Midbrain (tissue), 1 donor: ENCODE measurements around the gene CITED1.

Experiments used
- DNase-seq: peaks from one replicate; lab custom pipeline; 2025; lab: John Stamatoyannopoulos, UW

Gene CITED1

DNA sequence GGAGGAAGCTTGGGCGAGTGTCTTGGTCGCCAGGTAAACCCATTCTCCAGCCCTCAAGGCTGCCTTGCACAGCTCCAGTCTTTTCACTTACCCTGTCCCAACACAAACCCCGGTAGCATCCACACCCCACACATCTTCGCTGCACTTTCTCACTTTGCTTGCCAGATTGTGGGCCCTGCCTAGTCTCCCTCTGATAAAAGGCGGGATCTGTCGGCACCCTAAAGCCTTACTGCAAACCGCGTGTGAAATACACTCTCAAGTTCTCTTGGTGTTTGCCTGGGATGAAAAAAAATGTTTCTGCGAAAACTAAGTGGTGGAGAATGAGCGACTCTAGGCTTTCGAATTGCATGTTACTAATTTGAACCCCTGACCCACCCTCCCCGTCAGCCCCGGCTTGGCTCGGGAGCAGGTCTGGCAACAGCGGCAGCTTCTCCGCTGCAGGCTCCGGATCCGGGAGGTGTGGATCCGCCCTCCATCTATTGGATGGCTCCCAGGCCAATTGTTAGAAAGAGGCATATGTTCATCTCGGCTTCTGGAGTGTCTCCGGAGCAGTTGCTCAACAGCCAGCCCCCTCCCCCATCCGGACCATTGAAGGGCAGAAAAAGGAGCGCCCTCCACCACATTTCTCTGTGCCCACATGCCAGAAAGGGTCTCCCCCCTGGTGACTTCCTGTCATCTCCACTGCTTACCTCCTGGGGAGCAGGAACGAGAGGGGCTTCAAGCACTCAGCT lies 3.0 kb upstream of the CITED1 start:
- DNase-seq, result peak; percentile 12

GRCh38 chrX:72308209-72308565 lies 2.5 kb upstream of the CITED1 start:
- no peak for DNase-seq

GRCh38 chrX:72307646-72308051 lies 1.9 kb upstream of the CITED1 start:
- DNase-seq, result no peak

GRCh38 chrX:72306851-72307645 lies 1.3 kb upstream of the CITED1 start:
- DNase-seq, result peak; percentile 56

- no peak for DNase-seq
These were observed 529 bp upstream of the CITED1 start for GRCh38 chrX:72306085-72306801.

GRCh38 chrX:72304877-72305276 lies 837 bp downstream of the CITED1 start:
- no peak for DNase-seq

- no peak for DNase-seq
These were observed 3.9 kb downstream of the CITED1 start for GRCh38 chrX:72301781-72302180.

DNA sequence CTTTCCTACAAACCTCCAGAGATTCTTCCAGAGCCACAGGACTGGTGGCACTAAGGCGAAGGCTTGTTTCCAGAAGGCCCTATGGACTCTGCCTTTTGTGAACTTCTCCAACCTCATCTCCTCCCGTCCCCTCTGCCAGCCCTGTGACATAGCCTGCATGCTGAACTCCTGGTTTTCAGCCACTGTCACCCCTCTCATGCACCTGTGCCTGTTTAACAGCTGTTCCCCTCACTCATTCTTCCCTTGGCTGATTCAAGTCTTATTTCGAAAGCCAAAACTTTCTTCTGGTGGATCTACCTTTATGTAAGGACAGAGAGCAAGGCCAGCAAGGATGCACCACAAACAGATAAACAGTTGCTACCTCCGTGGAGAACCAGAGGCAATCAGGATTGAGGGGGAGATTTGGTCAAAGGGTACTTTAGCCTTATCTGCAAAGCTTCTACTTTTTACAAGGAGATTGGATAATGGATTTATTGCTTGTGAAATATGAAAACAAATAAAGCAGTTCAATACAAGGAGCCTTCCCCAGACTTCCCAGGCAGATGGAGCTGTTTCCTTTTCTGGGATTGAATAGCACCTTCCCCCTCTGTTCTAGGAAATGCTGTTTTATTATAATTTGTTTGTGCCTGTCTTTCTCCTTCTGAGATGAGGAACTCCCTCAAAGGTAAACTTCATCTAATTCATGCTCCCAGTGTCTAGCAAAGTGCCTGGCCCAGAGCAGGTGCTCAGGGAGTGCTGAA lies 5.7 kb downstream of the CITED1 start:
- no peak for DNase-seq

DNA sequence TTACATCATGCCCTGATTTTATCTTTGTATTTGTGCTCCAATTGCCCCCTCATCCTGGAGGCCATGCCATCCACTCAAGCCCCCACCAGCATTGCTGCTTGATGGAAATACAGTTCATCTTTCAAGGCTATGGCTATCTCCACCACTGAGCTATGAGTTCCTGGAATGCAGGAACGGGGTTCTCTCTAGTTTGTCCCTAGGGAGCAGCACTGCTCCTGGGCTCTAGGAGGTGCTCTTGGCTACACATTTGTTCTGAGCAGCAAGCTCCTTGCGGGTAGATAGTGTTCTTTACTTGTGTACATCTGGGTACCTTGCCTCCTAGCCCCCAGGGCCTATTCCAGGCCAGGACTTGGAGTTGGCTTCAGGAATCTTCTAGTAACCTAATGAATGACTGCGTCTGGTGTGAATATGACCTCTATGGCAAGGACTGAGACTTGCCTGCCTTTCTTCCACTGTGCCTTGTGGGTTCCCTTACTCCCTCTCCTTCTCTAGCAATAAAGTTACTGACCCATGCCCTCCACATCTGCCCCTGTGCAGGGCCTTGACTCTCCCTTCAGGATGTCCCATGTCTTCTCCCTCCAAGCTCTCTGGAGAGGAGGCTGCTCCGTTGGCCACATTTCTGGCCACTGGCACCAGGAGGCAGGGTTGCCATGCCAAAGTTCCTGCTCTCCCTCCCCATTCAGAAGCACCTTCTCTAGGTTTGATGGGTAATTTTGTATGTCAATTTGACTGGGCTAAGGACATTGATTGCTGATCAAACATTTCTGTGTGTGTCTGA lies 7.6 kb downstream of the CITED1 start:
- DNase-seq, result no peak

DNA sequence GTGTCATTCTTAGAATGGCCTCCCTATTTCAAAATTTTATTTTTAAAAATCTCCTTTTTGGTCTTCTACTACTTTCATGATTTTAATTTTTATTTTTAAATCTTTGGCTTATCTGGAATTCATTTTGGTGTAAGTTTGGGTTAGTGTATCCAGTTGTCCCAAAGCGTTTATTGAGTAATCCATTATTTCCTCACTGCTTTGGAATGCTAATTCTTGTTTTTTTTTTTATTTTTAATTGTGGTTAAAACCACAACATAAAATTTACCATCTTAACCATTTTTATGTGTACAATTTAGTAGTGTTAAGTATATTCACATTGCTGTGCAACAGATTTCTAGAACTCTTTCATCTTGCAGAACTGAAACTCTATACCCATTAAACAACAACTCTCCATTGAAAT lies 8.7 kb downstream of the CITED1 start:
- no peak for DNase-seq

GRCh38 chrX:72295745-72296144 lies 10.0 kb downstream of the CITED1 start:
- DNase-seq, result no peak

- DNase-seq, result no peak
These were observed 11.2 kb downstream of the CITED1 start for GRCh38 chrX:72294497-72294896.

DNA sequence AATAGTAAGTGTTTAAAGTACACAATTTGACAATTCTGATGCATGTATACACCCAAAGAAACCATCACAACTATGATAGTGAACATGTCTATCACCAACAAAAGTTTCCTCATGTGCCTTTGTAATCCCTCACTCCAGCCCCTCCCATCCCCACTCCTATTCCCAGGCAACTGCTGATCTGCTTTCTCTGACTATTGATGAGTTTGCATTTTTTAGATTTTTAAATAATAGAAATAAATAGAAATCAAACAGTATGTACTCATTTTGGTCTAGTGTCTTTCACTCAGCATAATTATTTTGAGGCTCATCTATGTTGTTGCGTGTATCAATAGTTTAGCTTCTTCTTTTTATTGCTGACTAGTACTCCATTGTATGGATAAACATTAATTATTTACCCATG lies 23.4 kb downstream of the CITED1 start:
- no peak for DNase-seq

- no peak for DNase-seq
These were observed 25.3 kb downstream of the CITED1 start for GRCh38 chrX:72280321-72280845.

- no peak for DNase-seq
These were observed 29.2 kb downstream of the CITED1 start for GRCh38 chrX:72276478-72276953.

GRCh38 chrX:72274526-72274925 lies 31.2 kb downstream of the CITED1 start:
- DNase-seq, result no peak

GRCh38 chrX:72273718-72274117 lies 32.0 kb downstream of the CITED1 start:
- no peak for DNase-seq

DNA sequence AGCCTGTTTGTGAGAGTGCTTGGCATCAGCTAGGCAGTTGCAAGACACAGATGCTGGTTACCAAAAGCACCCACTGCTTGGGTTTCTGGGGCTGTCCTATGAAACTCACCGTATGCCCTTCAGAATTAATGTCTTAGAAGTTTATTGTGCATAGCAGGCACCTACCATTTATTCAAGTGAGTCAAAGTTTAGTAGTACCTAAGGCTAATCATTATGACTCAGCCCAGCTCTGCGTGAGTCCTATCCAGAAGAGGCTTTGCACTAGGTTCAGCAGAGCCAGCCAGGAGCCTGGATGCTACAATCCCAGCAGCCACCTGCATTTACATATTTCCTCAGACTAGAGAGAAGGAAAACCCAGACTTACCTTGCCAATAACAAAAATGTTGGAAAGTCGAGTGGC lies 32.8 kb downstream of the CITED1 start:
- DNase-seq, result no peak

GRCh38 chrX:72271812-72272211 lies 33.9 kb downstream of the CITED1 start:
- no peak for DNase-seq

- no peak for DNase-seq
These were observed 34.5 kb downstream of the CITED1 start for GRCh38 chrX:72271091-72271788.
